Globus pallidus (tissue), 1 donor: ENCODE data around the gene WWOX.
A peak's percentile ranks its signal among the peaks of the same experiment; 100 is the strongest.

Source experiments
- DNase-seq: peaks from one replicate; pipeline ENCODE4 v3.0.0-alpha.2; 2015; ENCODE audit warnings: low spot score

WWOX gene

GRCh38 chr16:78146807-78147206, 47.4 kb downstream of the WWOX start:
- DNase-seq = no peak

GRCh38 chr16:78147911-78148401, 48.5 kb downstream of the WWOX start:
- DNase-seq = no peak

GRCh38 chr16:78150233-78150632, 50.8 kb downstream of the WWOX start:
- no peak for DNase-seq

DNA sequence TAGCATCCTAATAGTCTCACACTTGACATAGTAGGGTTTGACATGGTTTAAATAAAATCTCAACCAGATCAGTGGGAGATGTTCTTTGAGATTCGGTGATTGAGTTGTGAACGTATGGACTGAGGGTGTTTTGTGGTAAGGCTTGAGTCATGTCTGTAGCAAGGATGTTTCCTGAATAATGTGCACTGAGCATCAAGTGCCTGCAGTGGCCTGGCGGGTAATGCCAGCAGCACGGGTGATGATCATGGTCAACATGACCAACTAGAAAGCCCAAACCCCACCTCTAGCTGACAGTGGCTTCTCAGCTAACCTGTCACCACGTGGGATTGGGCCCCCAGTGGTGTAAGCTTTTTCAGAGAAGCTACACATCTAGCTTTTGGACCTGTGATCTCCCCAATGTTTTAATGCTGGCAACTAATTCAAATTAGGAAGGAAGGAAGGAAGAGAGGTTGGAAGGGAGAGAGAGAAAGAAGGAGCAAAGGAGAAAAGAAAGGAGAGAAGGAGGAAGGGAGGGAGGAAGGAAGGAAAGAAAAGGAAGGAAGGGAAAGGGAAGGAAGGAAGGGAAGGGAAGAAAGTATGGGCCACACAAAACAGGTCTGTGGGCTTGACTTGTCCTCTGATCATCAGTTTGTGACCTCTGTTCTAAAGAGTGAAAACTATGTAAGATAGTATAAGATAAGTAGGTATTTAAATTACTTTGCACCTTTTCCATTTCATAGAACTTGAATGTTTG, 55.4 kb downstream of the WWOX start:
- DNase-seq = no peak

DNA sequence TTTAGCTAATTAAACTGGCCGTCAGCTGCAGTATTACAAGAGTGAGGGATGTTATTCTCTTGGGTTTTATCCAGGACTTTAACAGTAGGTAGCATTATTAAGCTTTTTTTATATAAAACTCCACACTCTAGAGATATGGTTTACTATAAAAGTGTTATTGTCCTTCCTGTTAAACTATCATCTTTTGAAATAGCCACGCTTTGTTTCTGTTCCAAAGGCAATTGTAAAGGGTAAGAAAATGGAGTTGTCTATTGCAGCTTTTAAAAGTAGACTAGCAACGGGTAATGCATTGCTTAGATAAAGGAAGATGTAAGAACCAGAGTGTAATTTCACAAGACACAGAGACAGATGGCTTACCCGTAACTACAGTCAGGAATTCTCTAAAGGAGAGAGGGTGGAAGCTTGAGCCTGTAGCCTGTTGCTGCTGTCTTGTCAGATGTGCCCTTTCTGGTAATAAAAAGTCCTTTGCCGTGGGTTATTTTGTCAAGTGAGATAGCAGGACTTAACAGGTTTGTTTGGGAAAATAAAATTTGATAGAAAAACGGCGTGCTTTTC, 56.4 kb downstream of the WWOX start:
- DNase-seq = no peak

- no peak for DNase-seq
These were observed 61.7 kb downstream of the WWOX start for GRCh38 chr16:78161023-78161729.

GRCh38 chr16:78163772-78164670, 64.6 kb downstream of the WWOX start:
- no peak for DNase-seq

DNA sequence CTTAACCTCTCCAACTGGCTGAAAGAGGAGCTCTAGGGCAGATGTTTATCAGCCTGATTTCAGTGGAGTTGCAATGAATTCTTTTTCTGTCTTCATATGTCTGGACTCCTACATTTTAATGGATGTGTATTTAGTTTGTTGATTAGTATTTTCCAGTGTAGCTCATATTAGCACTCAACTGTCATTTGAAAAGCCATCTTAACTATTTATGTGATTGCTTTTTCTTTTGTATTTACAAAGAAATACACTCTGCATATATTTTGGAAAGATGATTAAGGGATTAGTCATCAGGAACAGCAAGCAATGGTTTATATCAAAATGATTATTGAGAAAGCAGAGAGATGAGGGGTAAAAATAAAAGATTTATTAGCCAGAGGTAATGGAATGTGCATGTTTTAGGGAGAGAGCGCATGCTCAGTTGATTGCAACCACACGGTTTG, 71.1 kb downstream of the WWOX start:
- no peak for DNase-seq

- DNase-seq = no peak
These were observed 75.8 kb downstream of the WWOX start for GRCh38 chr16:78175287-78175686.

DNA sequence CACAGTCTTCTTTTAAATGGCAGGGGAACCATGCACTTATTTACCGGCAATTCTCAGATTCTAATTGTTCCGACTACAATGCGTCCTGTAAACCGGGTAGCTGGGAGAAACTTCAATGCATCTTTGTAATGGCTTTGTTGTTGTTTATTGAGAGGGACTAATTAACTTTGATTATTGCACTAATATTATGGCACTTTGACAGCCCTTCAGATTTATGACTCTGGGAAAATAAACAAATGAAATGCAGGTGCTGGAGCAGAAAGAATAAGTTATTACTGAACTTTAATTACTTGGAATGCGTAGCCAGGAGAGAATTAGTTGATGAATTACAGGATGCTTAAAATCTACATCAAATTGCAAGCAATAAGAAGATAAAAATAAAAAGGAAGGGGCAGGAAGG, 77.0 kb downstream of the WWOX start:
- DNase-seq = no peak

DNA sequence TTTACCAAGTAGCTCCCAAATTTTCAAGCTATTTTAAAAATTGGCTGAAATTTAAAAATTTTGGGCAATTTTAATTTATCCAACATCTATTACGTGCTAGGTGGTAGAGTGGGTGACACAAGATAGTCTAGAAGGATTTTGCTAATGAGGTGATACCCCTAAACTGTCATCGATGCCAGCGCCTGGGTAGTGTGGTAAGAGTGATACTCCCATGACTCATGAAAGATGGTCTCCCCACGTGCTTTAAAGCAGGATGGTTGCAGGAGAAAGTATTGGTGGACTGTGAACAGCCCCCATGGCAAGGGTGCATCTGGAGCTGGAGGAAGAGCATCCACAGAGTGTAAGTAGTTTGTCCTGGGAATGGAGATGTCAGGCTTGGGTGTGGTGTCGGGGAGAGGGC, 77.8 kb downstream of the WWOX start:
- no peak for DNase-seq

DNA sequence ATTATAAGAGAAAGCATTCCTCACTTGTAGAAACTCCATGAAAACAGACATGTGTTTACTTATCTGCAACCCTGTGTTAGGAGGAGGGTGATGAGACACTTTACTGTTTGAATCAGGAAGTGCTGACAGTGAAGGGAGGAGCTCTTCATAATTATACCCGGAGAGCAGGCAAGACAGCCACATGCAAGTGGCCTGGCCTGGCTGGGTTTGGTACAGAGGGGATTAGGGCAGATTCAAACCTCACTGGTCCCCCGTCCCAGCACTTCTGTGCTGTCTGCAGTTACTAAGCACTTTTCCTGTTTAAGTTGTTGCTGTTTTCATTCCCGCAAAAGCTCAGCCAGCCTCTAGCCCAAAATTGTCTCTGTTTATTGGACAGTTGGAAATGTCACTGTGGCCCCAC, 78.5 kb downstream of the WWOX start:
- peak; percentile 46 for DNase-seq

DNA sequence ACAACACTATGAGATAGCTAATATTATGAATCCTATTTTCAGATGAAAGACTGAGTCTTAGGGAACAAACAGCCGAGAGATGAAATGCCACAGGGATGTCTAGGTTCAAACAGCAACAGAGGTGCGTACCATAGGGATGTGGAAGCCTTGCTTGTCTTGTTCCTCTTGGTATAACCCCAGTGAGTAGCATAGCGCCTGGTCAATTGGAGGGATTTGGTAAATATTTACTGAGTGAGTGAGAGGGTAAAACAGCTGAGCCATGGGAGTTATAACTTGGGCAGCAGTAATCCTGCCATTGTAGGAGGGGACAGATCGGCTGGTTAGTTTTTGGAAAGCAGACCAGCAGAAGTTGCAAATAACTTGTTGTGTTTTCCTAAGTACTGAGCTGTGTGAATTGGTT, 80.2 kb downstream of the WWOX start:
- no peak for DNase-seq

DNA sequence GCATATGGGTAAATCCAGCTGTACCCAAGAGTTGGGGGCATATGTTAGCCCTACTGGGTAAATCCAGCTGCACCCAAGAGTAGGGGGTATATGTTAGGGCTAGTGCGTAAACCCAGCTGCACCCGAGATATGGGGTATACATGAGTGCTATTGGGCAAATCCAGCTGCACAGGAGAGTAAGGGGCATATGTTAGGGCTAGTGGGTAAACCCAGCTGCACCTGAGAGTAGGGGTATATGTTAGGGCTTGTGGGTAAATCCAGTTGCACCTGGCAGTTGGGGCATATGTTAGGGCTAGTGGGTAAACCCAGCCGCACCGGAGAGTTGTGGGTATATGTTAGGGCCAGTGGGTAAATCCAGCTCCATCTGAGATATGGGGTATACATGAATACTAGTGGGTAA, 80.9 kb downstream of the WWOX start:
- no peak for DNase-seq

DNA sequence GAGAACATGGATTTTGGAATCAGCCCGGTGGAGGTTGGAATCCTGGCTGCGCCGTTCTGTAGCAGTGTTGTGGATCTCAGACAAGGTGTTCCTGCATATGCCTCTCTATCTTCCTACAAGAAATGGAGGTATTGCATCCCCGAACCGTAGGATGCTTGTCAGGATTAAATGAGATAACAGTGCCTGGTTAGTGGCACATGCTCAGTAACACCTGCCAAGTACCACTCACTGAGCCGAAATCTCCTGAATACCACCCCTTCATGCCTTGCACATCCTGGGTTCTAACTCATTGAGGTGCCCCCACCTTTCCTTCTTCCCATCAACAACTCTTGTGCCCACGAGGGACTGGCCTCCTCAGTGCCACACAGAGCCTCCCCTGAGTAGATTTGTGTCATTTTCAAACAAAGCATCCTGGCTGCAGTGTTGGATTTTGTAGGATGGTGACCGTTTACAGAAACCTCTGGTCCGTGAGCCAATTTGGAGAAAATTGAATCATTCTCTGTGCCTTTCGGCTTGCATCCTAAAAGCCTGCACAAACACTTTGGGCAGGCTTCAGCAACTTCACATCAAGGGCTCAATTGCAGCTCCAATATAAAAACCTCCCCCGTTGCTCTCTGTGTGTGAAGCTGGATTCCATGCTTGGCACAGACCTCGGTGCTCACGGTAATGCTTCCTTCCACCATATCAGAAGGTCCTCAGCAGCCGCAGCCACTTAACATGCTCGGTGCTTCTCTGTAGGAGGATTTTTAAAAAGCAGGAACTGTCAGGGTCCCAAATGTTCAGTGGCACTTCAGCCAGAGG, 84.2 kb downstream of the WWOX start:
- DNase-seq = peak; percentile 40

DNA sequence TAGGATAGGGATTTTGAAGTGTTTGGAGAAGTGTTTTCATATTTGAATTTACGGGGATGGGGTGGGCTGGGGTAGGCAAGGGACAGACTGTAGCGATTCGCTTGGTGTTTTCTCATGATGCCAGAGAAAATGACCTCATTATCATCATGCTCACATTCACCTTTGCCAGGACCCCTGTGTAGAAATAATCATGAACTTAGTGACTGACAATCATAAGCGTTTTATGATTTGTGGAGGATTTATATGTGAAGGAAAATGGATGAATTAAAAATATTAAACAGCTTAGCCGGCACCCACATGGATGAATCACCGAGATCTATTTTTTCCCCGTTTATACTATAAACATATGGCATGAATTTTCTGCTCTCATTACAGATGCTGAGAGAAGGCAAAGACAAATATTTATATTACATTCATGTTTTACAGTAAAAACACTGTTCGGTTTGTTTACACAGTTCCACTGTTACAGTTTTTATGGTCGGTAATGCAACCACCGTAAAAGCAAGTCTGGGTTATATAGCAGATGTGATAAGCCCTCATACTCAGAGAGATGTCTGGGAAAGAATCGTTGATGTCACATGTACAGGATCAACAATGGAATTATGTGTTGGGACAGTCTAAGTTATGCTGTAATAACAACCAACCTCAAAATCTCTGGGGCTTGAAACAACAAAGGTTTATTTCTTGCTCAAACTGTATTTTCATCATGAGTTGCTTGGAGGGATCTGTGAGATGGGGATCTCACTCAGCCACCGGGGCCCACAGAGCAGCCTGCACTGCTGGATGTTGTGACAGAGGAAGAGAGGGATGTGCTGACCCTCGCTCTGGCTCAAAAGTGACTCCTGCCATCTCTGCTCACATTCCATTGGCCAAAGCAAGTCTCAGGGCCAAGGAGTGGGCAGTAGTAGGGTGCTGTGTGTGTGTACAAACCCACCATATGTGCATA, 85.1 kb downstream of the WWOX start:
- no peak for DNase-seq

- no peak for DNase-seq
These were observed 89.7 kb downstream of the WWOX start for GRCh38 chr16:78189121-78189520.

GRCh38 chr16:78192734-78193488, 93.5 kb downstream of the WWOX start:
- no peak for DNase-seq

- DNase-seq = no peak
These were observed 95.5 kb downstream of the WWOX start for GRCh38 chr16:78194948-78195347.
